GM12874 (cell line): ENCODE data around the gene LIPC.

Source experiments
- TF ChIP-seq, protein P1 (sequence below): IDR thresholded peaks from 2 replicates; pipeline ENCODE4 v1.5.1; 2011; ENCODE audit warnings: low read depth, mild to moderate bottlenecking, control low read depth, low read length, moderate library complexity; ENCODE audit not compliant: insufficient read depth

LIPC gene

DNA sequence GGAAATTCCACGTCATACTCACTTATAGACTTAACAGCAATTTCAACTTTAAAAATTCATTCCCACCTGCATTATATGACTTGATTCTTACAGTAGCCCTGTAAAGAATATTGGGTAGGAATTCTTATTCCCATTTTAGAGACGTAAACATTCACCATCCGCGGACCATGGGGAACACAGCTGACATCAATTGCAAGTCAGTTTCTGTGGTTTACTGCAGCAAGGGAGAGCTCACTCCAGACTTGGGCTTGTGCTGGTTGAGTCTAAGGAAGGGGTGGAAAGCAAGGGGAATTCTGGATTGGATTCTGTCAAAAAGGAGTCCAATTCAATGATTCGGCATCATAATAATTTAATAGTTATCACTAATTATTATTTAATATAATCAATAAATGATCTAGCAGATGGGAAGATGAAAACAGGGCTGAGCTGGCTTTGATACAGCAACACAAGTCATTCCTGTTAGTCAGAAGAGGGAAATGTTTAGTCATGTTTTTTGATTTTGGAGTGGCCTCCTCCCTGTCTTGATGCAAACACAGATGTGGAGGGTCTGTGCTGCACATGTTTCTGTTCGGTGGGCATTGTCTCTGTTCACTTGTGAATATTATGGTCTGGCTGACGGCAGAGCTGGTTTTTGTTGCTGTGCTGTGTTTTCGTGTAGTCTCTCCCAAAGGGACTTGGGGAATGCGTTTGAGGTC, 9.7 kb downstream of the LIPC start:
- TF ChIP-seq, protein P1, sequence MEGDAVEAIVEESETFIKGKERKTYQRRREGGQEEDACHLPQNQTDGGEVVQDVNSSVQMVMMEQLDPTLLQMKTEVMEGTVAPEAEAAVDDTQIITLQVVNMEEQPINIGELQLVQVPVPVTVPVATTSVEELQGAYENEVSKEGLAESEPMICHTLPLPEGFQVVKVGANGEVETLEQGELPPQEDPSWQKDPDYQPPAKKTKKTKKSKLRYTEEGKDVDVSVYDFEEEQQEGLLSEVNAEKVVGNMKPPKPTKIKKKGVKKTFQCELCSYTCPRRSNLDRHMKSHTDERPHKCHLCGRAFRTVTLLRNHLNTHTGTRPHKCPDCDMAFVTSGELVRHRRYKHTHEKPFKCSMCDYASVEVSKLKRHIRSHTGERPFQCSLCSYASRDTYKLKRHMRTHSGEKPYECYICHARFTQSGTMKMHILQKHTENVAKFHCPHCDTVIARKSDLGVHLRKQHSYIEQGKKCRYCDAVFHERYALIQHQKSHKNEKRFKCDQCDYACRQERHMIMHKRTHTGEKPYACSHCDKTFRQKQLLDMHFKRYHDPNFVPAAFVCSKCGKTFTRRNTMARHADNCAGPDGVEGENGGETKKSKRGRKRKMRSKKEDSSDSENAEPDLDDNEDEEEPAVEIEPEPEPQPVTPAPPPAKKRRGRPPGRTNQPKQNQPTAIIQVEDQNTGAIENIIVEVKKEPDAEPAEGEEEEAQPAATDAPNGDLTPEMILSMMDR: no peak

DNA sequence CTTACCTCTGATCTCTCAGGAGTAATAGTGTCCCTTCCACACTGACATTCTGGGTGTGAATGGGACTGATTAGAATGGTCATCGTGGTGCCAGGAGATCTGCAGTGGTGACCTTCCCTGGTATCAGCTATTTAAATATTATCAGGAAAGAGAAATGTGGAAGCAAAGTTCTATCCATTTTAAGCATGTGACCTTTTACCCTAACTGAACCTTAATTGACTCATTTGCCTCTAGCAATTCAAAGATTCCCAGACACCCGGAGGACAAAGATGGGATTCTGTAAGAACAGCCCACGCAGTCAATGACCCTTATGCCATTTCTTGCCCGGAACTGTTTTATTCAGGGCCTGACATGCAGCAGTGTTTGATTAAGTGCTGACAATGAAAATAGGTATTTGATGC, 10.3 kb downstream of the LIPC start:
- TF ChIP-seq, protein P1: no peak

DNA sequence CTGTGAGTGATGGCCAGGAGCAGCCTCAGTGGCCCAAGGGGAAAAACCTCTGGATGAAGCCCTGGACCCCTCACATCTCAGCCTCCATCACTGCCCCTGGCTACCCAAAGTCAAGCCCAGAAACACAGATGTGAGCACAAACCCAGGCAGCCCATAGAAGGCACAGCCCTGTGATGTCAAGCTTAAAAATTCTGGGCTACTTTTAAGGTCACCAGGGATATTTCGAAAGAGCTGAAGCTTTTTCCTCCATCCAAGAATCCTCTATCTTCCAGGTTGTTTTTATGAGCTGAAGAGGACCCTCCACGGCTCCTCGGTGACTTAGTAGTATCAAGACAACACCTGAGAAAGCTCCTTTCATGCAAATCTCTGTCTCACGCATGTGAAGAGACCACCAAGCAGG, 11.5 kb downstream of the LIPC start:
- TF ChIP-seq, protein P1: no peak

DNA sequence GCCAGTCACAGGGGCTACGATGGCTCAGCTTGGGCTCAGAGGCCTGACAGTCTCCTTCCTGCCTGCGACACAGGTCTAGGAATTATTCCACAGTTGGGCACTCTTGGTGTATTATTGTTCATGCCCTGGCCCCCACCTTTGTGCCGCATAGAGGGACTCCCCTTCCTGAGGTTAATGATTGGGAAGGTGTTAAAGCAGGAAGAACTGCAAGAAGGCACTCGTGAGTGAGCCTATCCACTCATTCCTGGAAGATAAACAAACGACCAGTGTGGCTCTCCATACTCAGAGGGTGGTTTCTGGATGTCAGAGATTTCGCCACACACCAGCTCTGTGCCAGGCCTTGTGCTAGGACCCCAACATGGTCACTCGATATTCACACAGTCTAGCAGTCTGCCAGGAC, 12.3 kb downstream of the LIPC start:
- TF ChIP-seq, protein P1: no peak

DNA sequence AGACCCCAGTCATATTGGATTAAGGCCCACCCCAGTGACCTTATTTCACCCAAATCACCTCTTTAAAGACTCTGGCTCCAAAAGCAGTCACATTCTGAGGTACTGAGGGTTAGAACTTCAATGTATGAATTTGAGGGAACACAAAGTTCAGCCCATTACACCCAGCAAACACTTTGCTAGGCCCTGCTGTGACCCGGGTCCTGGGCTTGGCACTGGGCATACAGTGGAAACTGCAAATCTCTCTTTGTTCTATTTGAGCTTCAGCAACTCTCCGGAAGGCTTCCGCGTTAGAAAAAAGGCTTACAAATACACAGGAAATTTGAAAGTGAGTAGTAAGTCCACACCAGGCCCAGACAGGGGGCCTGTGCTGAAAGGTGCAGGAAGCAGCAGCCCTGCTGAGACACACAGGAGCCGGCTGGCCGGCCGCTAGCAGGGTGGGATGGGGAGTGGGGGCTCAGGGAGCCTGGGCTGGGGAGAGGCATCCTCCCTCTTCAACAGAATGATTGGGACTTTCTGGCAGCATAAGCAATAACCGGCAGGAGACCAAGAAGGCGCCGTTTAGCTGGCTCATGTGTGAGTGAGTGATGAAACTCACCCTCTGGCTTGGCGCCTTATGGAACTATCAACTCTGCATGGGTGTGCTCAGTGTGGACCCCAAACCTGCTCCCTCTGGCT, 13.0 kb downstream of the LIPC start:
- TF ChIP-seq, protein P1: no peak

DNA sequence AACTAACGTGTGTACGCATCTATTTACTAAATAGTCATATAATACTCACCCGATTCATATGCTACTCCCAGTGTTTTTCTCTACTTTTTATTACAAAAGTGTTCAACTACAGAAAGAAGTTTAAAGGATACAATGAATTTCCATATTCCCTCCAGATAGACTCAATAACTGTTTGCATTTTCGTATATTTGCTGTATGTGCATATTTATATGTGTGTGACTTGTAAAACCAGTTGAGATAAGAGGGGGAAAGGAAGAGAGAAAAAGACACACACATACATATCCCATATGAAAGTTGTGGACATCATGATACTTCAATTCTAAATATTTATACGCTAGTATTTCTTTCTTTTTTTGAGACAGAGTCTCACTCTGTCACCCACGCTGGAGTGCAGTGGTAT, 14.1 kb downstream of the LIPC start:
- TF ChIP-seq, protein P1: no peak

DNA sequence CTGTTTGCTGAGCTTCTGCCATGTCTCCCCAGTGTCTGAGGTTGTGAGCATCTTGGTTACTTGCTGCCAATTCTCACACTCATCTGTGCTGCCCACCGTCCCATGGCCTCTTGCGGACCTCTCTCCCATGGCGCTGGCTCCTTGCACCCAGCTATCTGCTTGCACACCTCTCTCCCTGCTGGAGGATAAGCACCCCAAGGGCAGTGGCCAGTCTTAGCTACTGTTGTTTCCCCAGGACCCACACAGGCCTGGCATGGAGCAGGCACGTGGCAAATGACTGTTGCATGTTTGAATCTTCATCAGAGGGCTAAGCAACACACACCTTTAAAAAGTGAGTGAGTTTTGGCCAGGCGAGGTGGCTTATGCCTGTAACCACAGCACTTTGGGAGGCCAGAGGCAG, 14.7 kb downstream of the LIPC start:
- TF ChIP-seq, protein P1: no peak
